Esophagus muscularis mucosa (tissue), 4 donors: ENCODE measurements around the gene VIL1. TPM values are rescaled to one million over a fixed set of nuclear protein-coding genes. Genes with fewer than 3 reads are reported as not detected.

ENCODE experiments used
- DNase-seq: peaks from one replicate; pipeline ENCODE4 v3.0.0-alpha.2; 2017; ENCODE audit errors: extremely low spot score
- H3K27ac ChIP-seq, 4 donors: fragments of 200-600 bp; sonication (generic); replicated peaks in 1 of 4; 1 replicate in 3 of 4; 2 replicates in 1 of 4; pipeline ENCODE4 v1.5.1; 2016 to 2019; ENCODE audit warnings: mild to moderate bottlenecking in 1 of 4
- H3K27me3 ChIP-seq, 4 donors: fragments of 200-600 bp; sonication (generic); one replicate each; pipeline versions ENCODE4 v1.5.1 to v1.6.0; 2016 to 2019
- H3K36me3 ChIP-seq, 4 donors: fragments of 200-600 bp; sonication (generic); one replicate each; pipeline ENCODE4 v1.5.1; 2016 to 2019
- H3K4me1 ChIP-seq, 4 donors: fragments of 200-600 bp; sonication (generic); one replicate each; pipeline ENCODE4 v1.5.1; 2016 to 2019
- H3K4me3 ChIP-seq, 4 donors: fragments of 200-600 bp; sonication (generic); 1 replicate in 2 of 4; 2 replicates in 2 of 4; pipeline ENCODE4 v1.5.1; 2016 to 2019; ENCODE audit warnings: mild to moderate bottlenecking in 4 of 4, moderate library complexity in 1 of 4
- H3K9me3 ChIP-seq, 4 donors: fragments of 200-600 bp; sonication (generic); 1 replicate in 3 of 4; 2 replicates in 1 of 4; pipeline ENCODE4 v1.5.1; 2016 to 2019
- EP300 ChIP-seq: sonication (generic); formaldehyde crosslinking; IDR thresholded peaks from one replicate; pipeline ENCODE4 v1.6.1; 2017; ENCODE audit warnings: antibody characterized with exemption
- POLR2A ChIP-seq: fragments of 450-650 bp; IDR thresholded peaks from one replicate; pipeline ENCODE4 v1.6.1; 2017; ENCODE audit warnings: antibody characterized with exemption, moderate library complexity, mild to moderate bottlenecking, low read depth
- POLR2AphosphoS5 ChIP-seq, 2 donors: sonication (generic); formaldehyde crosslinking; IDR thresholded peaks; one replicate each; pipeline ENCODE4 v1.6.1; 2017; ENCODE audit warnings: antibody characterized with exemption in 2 of 2
- WGBS: methylation state at CpG from one replicate; pipeline ENCODE4 v1.1.5; 2018; 5-methylcytosine and 5-hydroxymethylcytosine counted together
- intact Hi-C: fragments of 100-400 bp; cut with DNase I; formaldehyde crosslinking; loops from one replicate; pipeline ENCODE4 v1.15.1; 2023
- total RNA-seq, 4 donors: library from RNA; depleted of rRNA; stranded (reverse); fragments of >200 nt; gene quantifications; one replicate each; pipeline versions ENCODE4 v1.1.0 to v1.2.1, GENCODE V29; 2016
- TF ChIP-seq, protein P1 (sequence below), 3 experiments: fragments of 200-600 bp in 2 of 3; fragments of 450-650 bp in 1 of 3; sonication (generic) in 2 of 3; IDR thresholded peaks; one replicate each; pipeline ENCODE4 v1.5.1; 2017 to 2019; ENCODE audit warnings: antibody characterized with exemption in 3 of 3, mild to moderate bottlenecking in 2 of 3, moderate library complexity in 1 of 3

VIL1 gene
- total RNA-seq, 4 donors from 2014 or later = 0.86 TPM; not detected in 3

DNA sequence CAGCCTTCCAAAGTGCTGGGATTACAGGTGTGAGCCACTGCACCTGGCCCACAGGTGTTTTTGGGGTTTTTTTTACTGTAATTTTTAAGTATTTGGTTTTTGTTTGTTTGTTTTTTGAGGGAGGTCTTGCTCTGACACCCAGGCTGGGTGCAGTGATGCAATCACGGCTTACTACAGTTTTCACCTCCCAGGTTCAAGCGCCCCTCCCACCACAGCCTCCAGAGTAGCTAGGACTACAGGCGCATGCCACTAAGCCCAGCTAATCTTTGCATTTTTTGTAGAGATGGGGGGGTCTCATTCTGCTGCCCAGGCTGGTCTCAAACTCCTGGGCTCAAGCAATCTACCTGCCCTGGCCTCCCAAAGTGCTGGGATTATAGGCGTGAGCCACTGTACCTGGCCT, 44.1 kb upstream of the VIL1 start:
- no peaks in the 10 kb centered on the region for H3K36me3 ChIP-seq
- no peak for DNase-seq
- WGBS = 71% methylated on average over 4 of the region's 4 CpGs
- H3K27me3 ChIP-seq = no peaks in the 10 kb centered on the region
- no peak overlapping the region for H3K27ac ChIP-seq
- H3K4me3 ChIP-seq = no peak overlapping the region
- no peak for TF ChIP-seq POLR2A
- no peak for TF ChIP-seq EP300
- TF ChIP-seq, protein P1, sequence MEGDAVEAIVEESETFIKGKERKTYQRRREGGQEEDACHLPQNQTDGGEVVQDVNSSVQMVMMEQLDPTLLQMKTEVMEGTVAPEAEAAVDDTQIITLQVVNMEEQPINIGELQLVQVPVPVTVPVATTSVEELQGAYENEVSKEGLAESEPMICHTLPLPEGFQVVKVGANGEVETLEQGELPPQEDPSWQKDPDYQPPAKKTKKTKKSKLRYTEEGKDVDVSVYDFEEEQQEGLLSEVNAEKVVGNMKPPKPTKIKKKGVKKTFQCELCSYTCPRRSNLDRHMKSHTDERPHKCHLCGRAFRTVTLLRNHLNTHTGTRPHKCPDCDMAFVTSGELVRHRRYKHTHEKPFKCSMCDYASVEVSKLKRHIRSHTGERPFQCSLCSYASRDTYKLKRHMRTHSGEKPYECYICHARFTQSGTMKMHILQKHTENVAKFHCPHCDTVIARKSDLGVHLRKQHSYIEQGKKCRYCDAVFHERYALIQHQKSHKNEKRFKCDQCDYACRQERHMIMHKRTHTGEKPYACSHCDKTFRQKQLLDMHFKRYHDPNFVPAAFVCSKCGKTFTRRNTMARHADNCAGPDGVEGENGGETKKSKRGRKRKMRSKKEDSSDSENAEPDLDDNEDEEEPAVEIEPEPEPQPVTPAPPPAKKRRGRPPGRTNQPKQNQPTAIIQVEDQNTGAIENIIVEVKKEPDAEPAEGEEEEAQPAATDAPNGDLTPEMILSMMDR (IDR thresholded peaks at IDR 0.05) = no peak
- TF ChIP-seq POLR2AphosphoS5 (IDR thresholded peaks at IDR 0.05) = no peak
- no peaks in the 10 kb centered on the region for H3K9me3 ChIP-seq
- intact Hi-C loops = no loop called here
- peaks cover 0 to 10% (median 7%) of the 10 kb centered on the region in 4 donors for H3K4me1 ChIP-seq

DNA sequence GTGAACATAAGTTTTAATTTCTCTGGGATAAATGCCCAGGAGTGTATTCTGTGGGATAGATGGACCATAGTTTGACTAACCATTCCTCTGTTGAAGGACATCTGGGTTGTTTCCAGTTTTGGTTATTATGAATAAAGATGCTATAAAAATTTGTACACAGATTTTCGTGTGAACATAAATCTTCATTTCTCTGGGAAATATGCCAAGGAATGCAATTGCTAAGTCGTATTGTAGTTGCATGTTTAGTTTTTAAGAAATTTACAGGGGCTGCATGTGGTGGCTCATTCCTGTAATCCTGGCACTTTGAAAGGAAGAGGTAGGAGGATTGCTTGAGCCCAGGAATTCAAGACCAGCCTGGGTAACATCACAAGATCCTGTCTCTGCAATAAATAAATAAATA, 43.7 kb upstream of the VIL1 start:
- no peaks in the 10 kb centered on the region for H3K36me3 ChIP-seq
- H3K27ac ChIP-seq = no peak overlapping the region
- DNase-seq = no peak
- intact Hi-C loops = no loop called here
- no peak overlapping the region for H3K4me3 ChIP-seq
- H3K27me3 ChIP-seq = no peaks in the 10 kb centered on the region
- peaks cover 0 to 10% (median 7%) of the 10 kb centered on the region in 4 donors for H3K4me1 ChIP-seq
- H3K9me3 ChIP-seq = no peaks in the 10 kb centered on the region
- 10% methylated on average over 2 of the region's 2 CpGs for WGBS
- TF ChIP-seq POLR2A (no peak), EP300 (no peak), POLR2AphosphoS5 (IDR thresholded peaks at IDR 0.05) (no peak)
- TF ChIP-seq, protein P1 (IDR thresholded peaks at IDR 0.05) = no peak

DNA sequence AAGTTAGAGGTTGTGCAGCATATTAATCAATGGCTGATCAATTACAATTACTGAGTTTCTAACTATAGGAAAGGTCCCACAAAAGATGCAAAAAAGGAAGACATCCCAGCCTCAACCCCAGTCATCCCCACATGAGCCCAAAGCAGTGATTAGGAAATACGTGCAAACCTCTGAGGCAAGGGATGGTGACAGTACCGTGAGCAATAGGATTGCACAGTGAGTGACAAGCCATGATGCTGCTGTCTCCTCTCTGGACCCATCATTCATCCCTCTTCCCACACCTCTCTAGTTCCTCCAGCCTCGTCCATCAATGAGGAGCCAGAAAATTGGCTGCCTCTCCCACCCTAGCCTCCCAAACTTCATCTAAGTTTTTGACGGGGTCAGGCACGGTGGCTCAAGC, 40.9 kb upstream of the VIL1 start:
- Histone ChIP-seq H3K4me3 (no peak overlapping the region), H3K27me3 (no peaks in the 10 kb centered on the region), H3K27ac (no peak overlapping the region), H3K36me3 (no peaks in the 10 kb centered on the region), H3K4me1 (peaks cover 0 to 10% (median 7%) of the 10 kb centered on the region in 4 donors), H3K9me3 (no peaks in the 10 kb centered on the region)
- DNase-seq = no peak
- 80% methylated on average over 5 of the region's 5 CpGs for WGBS
- intact Hi-C loops = no loop called here
- TF ChIP-seq POLR2A = no peak
- TF ChIP-seq EP300 = no peak
- TF ChIP-seq POLR2AphosphoS5 (IDR thresholded peaks at IDR 0.05) = no peak
- TF ChIP-seq, protein P1 (IDR thresholded peaks at IDR 0.05) = no peak

DNA sequence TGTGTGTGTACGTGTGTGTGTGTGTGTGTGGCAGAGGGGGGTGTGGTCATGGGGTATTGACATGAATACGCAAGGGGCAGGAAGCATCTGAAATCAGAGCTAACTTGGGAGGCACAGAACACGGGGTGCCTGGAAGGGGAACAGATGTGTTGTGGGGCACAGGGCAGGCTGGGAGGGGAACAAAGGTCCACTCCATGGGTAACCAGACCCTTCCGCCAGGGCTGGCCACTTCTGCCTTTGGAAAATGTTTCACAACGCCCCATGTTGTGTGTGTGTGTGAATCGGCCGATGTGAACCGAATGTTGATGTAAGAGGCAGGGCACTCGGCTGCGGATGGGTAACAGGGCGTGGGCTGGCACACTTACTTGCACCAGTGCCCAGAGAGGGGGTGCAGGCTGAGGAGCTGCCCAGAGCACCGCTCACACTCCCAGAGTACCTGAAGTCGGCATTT, 37.0 kb upstream of the VIL1 start, which contains the start of gene SLC11A1:
SLC11A1 (plus strand) TSS at position 358 of the 451 bp plus-strand sequence. CDS start 96 bp downstream, outside the sequence.
- Histone ChIP-seq H3K27ac (peak within 1 kb of the TSS in 3 of 4 donors; percentile 10 to 31 (median 18)), H3K4me3 (peak within 1 kb of the TSS in 3 of 4 donors; percentile 16 to 40 (median 24)), H3K9me3 (no peaks in the 10 kb centered on the region), H3K27me3 (no peaks in the 10 kb centered on the region), H3K4me1 (peaks cover 0 to under 1% (median 0%) of the 10 kb centered on the region in 4 donors), H3K36me3 (no peaks in the 10 kb centered on the region)
- TF ChIP-seq POLR2A (peak; percentile 8), POLR2AphosphoS5 (IDR thresholded peaks at IDR 0.05) (peak; percentile 16 to 50), EP300 (no peak)
- TF ChIP-seq, protein P1 (IDR thresholded peaks at IDR 0.05) = no peak
- 73% methylated on average over 13 of the region's 13 CpGs for WGBS
- no peak for DNase-seq
- intact Hi-C loops = no loop called here

DNA sequence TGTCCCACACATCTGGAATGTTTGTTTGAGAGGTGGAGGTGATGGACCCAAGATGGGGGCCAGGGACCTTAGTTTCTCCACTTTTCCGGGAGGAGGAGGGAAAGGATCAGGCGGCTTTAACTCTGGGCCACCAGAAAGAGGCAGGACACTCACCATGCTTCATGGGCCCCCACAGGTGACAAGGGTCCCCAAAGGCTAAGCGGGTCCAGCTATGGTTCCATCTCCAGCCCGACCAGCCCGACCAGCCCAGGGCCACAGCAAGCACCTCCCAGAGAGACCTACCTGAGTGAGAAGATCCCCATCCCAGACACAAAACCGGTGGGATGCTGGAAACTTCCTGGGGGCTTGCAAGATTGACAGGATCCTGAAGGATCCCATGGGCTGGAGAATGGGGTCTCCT, 36.1 kb upstream of the VIL1 start:
- Histone ChIP-seq H3K36me3 (no peaks in the 10 kb centered on the region), H3K4me1 (peaks cover 6 to 9% (median 7%) of the 10 kb centered on the region in 4 donors), H3K27me3 (peaks cover 0 to under 1% (median 0%) of the 10 kb centered on the region in 4 donors), H3K4me3 (peak overlapping the region in 3 of 4 donors; percentile 16 to 40 (median 24)), H3K9me3 (no peaks in the 10 kb centered on the region), H3K27ac (peak overlapping the region in 1 of 4 donors; percentile 31)
- WGBS = 100% methylated on average over 1 of the region's 6 CpGs
- intact Hi-C loops = no loop called here
- TF ChIP-seq EP300 (no peak), POLR2AphosphoS5 (IDR thresholded peaks at IDR 0.05) (no peak)
- TF ChIP-seq, protein P1 (IDR thresholded peaks at IDR 0.05) = no peak
- no peak for DNase-seq
